NCI-H2029 (cell line): ENCODE data around the gene RUNX2.

Experiments
- DNase-seq: peaks from one replicate; lab custom pipeline; 2025; lab: John Stamatoyannopoulos, UW

RUNX2 gene

DNA sequence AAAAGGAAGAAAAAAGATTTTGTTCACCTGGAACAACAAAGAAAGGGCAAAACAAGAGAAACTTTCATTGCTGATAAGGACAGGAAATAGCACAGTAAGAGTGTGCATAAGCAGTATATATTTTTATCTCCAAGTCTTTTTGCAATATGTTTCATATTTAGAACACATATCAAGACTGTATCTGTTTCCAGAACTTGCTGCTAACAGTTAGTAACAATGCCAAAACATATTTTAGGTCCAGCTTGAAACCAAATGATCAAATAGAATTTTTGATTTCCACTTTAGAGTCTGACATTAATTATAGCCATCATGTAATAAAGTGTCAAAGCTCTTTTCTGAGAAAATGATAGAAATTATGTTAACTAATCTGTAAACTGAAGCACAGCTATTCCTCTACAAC lies 193.1 kb downstream of the RUNX2 start:
- no peak for DNase-seq

DNA sequence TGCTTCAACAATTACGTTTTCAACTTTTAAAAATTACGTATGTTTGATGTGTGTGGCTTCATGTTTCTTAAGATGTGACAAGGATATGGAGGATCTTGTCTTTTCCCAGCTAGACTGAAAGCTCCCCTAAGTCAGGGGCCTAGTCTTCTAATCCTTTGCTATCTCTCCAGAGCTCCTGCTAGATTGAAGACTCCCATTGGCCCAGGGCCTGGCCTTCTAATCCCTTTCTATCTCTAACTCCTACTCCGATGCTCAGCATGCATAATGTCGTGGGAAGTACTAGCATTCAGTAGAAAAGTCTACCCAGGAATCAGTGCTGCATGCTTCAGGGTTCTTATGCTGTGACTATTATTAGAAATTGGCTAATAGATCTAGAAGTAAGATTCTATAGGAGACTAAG lies 194.4 kb downstream of the RUNX2 start:
- no peak for DNase-seq

DNA sequence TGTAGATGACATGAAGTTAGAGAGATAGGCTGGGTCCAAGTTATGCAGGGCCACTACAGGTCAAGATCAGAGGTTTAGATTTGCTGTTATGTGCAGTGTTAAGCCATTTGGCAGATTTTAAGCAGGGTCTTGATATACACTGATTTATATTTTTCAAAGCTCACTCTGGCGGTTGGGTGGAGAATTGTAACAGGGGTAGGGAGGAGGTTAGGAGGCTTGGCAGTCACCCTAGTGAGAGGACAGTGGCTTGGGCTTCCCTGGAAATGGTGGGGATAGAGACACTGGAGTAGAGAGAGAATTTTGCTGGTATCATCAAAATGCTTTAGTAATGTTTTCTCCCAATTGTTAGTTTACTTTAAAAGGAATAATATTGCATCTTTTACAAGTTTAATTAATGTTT lies 199.1 kb downstream of the RUNX2 start:
- no peak for DNase-seq

DNA sequence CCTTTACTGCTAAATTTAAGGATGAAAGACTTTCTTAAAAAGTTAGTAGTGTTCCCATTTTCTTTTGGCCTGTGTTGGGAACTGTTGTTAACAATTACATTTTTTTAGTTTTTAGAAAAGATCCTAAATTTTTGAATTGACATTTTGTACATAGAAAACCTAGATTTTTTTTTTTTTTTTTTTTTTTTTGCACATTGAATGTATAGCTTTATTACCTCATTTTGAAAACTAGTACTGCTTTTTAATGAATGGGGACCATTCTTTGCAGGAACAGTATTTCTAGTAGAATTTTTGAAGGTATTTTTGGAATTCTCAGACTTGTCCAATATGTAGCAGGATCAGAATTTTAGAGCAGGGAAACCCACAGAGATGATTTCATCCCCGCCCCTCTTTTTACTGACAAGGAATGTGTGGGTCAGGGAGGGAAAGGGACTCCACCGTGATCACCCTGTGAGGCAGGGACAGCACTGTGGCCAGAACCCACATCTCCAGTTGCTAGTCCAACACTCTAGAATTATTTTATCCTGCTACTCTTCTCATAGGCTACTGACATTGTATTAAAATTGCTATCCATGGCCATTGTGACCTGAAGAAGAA lies 204.0 kb downstream of the RUNX2 start:
- DNase-seq = no peak

DNA sequence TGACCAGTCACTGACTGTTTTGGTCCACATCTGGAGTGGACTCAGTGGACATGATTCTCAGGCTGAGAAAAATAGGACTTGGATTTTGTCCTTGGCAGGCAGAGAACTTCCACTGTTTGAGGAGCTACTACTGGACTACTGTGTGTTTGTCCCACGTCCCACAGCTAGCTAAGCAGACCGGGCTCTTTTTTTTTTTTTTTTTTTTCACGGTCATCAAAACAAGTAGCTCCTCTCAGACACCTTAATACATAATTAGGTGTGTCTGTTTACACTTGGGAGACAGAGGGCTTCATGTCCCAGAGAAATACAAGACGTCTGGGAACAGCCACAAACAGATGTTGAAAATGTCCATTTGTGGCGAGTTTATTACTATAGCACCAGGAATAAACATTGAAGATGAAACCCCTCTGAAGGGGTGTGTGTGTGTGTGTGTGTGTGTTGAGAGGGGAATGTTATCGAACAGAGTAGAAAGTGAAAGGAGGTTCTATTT lies 204.6 kb downstream of the RUNX2 start:
- DNase-seq = peak; percentile 59

DNA sequence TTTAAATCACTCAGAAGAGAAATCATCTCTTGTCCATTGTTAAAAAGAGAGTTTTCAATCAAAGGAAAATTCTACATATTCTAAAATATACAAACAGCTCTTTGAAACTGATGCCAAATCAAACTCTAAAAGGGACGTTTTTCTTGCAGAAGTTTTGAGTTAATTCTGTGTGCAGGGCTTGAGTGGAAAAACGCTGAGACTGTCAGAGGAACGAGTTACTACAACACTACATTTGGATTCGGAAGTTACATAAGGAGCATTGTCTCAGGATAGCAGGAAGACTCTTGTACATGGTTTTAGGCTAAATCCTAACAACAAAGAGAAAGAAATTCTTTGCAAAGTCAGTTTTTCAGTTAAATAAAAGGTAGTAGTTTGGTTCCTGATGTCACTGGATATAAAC lies 205.3 kb downstream of the RUNX2 start:
- no peak for DNase-seq

DNA sequence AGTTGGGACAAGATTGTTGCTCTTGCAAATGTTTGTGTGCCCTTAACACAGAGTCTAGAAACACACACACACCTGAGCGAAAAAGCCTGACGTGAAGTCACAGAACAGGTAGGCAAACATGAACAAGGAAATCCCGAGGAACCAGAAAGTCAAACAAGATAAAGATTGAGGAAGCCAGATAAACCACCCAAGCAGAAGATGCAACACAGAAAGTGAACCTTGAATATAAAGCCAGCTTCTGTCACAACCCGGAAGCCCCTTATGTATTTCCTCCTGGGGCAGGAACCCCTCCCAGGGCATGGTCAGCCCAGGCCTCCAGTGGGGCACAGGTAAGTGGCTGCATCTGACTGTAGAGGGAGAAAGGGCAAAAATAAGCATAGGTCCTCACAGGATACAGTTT lies 207.8 kb downstream of the RUNX2 start:
- DNase-seq = no peak

DNA sequence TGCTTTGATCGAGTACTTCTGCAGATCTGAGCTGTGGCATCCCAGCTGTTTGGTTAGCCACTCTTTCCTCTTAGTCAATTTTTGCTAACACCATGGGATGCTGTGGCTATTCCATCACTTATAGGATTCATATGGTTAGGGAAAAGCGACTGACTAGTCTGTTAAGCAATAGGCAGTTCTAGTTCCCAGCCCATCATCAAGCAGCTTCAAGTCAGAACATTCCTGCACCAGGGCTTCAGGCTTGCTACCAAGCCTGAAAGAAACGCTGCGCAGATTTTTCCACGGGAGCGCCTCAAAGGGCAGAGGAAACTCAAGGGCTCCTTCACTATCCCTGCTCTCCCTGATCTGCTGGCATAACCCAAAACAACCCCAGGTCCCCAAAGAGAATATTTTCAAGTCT lies 209.4 kb downstream of the RUNX2 start:
- DNase-seq = no peak

DNA sequence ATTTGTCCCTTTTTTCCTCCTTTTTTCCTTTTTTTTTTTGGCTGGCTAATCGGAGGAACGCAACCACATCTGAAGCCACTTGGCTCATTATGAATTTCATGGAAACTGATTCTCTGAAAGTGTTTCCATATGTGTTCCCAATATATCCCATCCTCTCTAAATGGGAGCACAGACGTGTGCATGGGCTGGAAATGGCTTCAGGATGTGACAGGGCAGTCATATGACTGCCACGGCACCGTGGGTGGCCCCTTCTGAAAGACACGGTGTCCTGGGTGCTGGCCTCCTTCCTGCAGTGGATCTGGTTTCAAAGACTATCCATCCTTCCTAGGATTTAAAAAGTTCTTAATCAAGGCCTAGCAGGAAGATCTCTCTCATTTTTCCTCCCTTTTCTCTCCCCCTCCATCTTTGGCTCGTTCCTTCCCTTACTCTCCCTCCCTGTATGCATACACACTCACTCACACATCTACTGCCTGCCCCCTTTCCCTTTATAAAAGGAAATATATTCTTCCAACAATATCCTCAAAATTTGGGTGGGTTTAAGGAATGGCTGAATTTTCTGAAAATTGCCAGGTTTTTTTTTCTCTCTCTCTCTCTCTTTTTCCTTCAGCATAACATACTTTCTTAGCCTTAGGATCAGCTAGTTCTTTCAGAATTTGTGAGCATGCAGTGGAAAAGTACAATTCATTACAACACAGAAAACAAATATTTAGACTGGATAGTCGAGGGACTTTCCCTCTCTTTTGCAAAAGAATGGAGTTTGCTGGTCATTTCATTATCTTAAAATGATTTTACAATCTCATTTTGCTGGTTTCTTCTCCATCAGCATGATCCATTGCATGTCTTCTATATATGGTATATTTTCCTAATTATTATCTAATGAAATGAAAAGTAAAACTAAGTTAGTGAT lies 210.8 kb downstream of the RUNX2 start:
- DNase-seq = no peak

DNA sequence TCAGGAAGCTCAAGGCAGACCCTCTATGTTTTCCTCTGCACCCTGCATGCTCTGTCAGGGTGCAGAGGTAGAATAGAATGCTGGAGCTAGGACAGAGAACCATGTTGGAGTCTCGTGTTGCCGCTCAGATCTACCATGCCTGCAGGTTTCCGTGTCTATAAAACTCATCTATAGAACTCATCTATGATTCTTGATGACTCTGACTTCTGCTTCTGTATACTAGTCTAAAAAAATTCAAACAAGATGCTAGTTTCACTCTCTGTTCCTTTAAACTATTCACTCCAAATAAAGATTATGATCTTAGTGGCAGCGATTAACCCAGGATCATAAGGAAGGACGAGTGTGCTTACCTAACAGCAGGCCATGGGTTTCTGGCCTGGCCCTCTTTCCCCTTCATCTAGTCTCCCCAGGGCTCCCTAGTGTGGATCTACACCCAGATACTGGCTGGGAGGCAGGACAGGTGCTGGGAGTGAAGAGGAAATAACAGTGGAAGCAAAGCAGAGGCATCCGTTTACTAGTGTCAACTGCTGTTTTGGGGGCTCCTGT lies 212.3 kb downstream of the RUNX2 start:
- DNase-seq = no peak

DNA sequence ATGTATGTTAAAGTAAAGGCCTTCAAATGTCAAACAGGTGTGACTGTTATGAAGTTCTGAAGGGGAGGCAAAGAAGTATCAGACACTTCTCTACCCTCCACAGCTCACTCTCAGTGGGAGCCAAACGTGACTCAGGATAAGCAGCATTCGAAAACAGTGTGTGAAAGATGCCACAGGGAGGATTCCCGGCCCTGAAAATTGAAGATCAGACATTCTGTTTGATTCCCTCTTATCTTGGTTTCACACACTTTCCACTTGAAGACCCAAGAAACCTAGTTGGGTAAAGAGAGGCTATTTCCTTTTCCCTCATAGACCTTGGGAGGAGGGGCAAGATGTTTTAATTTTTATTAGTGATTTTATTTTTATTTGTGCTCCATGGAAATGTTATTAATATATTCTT lies 213.8 kb downstream of the RUNX2 start:
- no peak for DNase-seq

DNA sequence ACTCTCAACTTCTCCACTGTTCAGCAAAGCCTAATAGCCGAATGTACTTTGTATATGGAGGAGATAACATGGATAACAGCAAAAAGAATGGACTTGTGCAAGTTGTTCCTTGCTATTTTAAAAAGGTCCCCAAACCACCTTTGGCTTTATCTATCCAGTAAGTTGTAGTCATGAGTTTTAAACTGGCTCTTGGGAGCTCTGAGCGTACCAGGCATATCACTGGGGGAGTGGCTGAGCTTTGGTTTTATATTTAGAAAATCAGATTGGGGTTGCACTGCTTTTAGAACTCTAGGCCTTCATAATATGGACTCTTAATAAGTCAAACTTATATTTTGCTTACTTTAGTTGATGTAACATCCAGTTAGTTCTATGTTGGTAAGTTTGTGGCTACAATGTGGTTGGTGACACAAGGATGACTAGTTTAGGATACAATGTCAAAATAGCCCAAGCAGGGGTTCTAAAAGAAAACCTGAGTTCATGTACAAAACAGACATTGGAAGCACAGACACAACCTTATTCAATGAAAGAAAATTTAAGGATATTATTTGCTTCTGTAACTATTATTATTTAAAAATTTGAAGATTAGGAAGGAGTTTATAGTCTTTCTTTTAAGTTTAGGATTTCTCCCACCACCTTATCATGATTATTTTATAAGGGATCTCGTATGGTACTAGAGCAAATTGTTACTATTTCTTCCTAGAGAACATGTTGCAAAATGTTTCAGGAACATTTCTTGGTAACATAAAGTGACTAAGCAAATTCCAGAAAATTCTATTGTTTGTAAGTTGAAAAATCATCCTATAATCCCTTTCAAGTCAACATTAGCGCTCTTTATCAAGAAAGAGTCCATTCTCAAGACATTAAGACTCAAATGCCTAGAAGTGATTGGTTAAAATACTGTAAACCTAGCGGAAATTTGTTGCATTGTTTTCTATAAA lies 215.4 kb downstream of the RUNX2 start:
- DNase-seq = no peak

DNA sequence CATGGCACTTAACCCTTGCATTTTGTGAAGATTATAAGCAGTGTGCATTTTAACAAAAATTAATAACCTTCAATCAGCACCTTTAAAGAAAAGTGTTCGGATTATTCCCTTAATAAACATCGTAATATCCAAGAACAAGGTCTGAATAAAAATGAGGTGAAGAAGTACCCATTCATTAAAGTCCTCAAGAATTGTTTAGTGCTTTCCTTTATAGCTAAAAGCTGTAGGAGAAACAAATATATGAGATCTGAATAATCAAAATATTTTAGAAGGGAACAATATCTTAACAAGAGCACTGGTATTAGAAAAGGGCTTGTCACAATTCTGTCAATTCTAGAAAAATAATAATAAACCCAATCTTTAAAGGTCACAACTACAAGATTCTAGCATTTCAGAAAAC lies 217.3 kb downstream of the RUNX2 start:
- no peak for DNase-seq

DNA sequence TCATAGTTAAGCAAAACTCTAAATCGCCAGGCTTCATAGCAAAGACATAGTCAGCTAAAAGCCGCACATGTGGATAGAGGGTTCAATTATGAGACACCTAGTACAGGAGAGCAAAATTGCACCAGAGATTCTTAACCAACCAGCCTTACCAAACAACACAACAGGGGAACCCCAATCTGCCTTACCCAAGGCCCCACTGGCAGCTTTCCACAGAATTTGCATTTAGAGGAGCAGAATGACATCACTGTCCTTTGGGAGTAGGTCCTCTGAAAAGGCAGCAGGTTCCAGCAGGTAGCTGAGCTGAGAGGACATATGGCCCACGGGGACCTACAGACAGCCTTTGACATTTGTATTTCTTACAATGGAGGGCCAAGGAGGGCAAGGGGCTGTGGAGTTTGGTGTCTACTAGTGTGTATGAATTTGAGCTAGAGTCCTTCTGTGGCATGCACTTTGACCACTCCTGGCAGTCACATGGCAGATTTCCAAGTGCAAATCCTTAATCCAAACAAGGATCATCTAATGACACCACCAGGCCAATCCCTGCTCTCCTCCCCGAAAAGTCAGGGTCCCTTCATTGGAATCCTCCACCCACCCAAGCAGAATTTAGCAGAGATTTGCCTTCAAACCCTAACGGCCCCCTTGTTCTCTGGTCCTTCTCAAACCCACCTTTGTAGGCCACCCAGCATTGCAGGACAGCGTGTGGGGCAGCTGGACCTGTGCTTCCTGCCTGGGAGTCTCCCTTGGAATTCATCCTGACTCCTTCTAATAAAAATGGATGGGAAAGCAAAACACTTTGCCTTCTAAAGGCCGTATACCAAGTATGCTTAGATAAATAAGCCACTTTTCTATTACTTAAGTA lies 220.8 kb downstream of the RUNX2 start:
- no peak for DNase-seq

DNA sequence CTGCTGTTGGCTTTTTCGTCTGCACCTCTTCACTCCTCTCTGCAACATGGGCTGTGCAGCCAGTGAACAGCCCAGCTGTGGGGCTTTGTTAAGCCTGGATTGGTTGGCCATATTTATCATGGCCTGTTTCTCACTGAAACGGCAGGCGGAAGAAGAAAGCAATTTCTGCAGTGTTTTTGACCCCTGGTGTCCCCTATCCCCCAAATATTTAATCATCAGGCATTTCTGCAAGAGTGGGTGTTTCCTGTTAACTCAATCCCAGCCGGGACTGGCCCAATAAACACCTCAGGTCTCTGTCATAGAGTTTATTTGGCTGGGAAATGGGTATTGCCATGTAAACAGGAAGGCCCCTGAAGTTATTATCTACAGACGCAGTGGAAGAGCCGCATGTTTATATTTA lies 224.4 kb downstream of the RUNX2 start:
- no peak for DNase-seq

DNA sequence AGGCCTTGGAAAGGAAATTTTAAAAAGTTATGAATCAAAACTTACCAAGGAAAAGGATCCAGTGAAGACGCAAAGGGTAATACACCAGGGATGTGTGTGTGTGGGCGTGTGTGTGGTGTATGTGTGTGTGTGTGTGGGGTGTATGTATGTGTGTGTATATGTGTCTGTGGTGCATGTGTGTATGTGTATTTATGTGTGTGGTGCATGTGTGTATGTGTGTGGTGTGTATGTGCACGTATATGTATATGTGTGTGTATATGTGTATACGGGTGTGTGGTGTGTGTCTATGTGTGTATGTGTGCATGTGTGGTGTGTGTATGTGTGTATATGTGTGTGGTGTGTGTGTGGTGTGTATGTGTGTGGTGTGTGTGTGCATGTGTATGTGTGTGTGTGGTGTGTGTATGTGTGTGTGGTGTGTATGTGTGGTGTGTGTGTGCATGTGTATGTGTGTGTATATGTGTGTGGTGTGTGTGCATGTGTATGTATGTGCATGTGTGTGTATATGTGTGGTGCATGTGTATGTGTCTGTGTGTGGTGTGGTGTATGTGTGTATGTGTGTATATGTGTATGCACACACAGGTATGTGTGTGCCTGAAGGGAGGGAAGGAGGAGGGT lies 225.7 kb downstream of the RUNX2 start:
- no peak for DNase-seq

DNA sequence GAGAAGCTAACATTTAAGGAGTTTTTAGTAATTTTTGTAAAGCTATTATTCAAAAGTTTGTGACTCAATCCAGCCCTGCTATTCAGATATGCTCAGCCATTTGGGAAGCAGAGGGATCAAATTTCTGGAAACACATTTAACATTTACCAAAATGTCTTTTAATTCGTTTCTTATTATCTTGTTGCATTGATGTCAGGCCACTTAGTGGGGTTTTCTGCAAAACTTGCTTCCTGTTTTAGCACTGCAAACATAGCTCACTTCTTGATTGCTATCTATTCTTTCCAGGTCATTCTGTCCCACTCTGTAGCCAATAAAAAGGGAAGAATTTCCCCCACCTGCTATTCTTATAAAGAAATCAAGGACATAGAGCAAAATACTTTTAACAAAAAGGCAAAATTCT lies 226.5 kb downstream of the RUNX2 start:
- DNase-seq = no peak

DNA sequence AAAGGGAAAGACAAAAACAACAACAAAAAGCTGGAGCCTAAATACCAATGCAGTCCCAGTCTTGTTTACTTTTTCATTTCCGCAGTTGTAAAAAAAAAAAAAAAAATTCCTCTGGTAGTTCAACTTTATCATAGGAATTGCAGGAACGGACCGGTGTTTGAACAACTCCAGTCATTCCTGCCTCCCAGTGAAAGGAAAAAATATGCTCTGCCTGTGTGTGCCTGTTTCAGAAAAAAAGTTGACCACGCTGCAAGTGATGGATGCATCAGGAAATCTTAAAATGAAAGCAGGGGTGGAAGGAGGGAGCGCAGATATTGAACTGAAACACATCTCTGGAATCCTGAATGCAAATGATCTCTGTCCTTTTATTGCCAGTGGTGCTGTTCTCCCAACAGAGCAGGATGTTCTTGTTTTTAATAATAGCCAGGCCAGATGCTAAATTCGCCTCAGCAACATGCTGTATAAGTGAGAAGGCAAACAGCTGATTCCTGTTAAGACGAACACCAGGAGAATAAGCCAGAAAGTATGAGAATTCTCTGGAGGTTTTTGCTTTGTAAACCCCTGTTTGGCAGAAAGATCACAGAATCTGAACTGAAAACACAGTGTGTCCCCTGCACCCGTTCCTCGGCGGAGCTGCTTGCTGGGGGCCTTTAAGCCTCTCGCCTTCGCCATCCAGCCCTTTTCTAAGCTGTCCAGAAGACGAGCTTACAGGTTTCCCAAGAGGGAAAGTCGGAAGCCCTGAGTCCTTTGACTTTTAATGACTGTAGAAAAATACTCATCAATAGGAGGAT lies 228.0 kb downstream of the RUNX2 start:
- DNase-seq = no peak

DNA sequence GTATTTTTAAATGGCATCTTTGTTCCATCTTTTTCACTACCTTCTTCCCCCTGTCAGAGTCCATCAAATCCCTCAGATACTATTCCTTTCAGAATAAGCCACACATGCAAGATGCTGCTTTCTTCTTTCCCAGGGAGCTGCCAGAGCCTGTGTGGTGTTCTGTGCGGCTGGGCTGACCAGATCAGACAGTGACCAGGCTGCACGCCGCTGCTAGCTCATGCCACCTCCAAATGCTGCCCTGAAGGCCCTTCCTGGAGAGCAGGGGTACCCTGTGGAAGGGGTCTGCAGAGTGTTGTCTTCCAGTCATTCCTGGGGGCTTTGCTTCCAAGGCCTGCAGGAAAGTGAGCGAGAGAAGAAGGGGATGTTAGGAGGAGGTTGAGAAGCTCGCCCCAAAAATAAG lies 228.7 kb downstream of the RUNX2 start:
- no peak for DNase-seq

DNA sequence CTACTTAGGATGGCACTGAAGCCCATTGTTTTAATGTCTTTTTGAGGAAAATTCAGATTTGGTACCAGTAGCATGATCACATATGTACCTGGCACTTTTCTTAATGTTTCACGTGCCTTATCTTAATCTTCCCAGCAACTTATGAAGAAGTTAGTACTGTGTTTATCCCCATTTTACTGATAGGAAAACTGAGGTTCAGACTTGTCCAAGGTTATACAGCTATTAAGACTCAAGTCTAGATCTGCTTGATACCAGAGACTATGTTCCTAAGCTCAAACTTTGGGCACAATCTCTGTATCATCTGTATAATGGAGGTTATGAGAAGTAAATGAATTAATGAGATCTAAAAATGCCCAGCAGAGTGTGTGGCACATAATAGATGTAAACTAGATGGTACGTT lies 229.3 kb downstream of the RUNX2 start:
- DNase-seq = no peak
